IMR-90 (cell line): ENCODE results near the gene PRDX4. TPM values are rescaled to one million over a fixed set of nuclear protein-coding genes. Genes with fewer than 3 reads are reported as not detected.

Source experiments
- ATAC-seq: fragments of 200-7000 bp; cut with Tn5 transposase; 2 replicates; pipeline ENCODE4 v1.9.1; 2020; ENCODE audit warnings: low read depth, mild to moderate bottlenecking, moderate library complexity
- BruUV-seq: library from RNA; stranded (reverse); fragments of 400-500 nt; replicated peaks from 2 replicates; lab custom pipeline; 2021; lab: Mats Ljungman, UMichigan
- CTCF ChIA-PET: fragments of 300-600 bp; formaldehyde crosslinking; extraction: SDS; loops from one replicate; lab custom pipeline; 2021; ENCODE audit warnings: antibody characterized with exemption; lab: Yijun Ruan, JAX
- POLR2A ChIA-PET: fragments of 300-600 bp; sonication (Branson Sonifier 250); formaldehyde crosslinking; loops from one replicate; lab custom pipeline; 2022; ENCODE audit warnings: antibody characterized with exemption; ENCODE audit not compliant: unreplicated experiment; lab: Charles Lee
- DNase-seq: peaks from one replicate; pipeline ENCODE4 v3.0.0; 2013
- H2AFZ ChIP-seq: replicated peaks from 2 replicates; pipeline ENCODE3; 2013; ENCODE audit warnings: low read length, mild to moderate bottlenecking; ENCODE audit not compliant: poor library complexity
- H2AK5ac ChIP-seq: 2 replicates; pipeline ENCODE4 v1.6.1; 2013; ENCODE audit warnings: low read depth, low read length, inconsistent platforms
- H2AK9ac ChIP-seq: replicated peaks from 2 replicates; pipeline ENCODE3; 2013; ENCODE audit warnings: mild to moderate bottlenecking, low read depth, low read length, moderate library complexity; ENCODE audit not compliant: poor library complexity
- H2BK120ac ChIP-seq: 2 replicates; pipeline ENCODE4 v1.6.1; 2013; ENCODE audit warnings: low read depth, low read length, inconsistent platforms
- H2BK15ac ChIP-seq: 3 replicates; pipeline ENCODE4 v1.6.1; 2013; ENCODE audit warnings: low read depth, low read length, inconsistent platforms
- H2BK20ac ChIP-seq: 2 replicates; pipeline ENCODE4 v1.6.1; 2013; ENCODE audit warnings: low read depth, mild to moderate bottlenecking, inconsistent platforms, low read length, moderate library complexity
- H2BK5ac ChIP-seq: 2 replicates; pipeline ENCODE4 v1.6.1; 2013; ENCODE audit warnings: mild to moderate bottlenecking, low read depth, low read length, inconsistent platforms; ENCODE audit not compliant: poor library complexity, severe bottlenecking
- H3K14ac ChIP-seq: replicated peaks from 2 replicates; pipeline ENCODE4 v1.6.1; 2013; ENCODE audit warnings: low read depth, low read length, inconsistent platforms
- H3K18ac ChIP-seq: 2 replicates; pipeline ENCODE4 v1.6.1; 2013; ENCODE audit warnings: low read depth, low read length, control low read depth
- H3K23ac ChIP-seq: 2 replicates; pipeline ENCODE4 v1.6.1; 2013; ENCODE audit warnings: low read depth, low read length, inconsistent platforms
- H3K27ac ChIP-seq: 2 replicates; pipeline ENCODE4 v1.5.1; 2013; ENCODE audit warnings: mild to moderate bottlenecking, control low read depth, low read length; ENCODE audit not compliant: insufficient read depth
- H3K27me3 ChIP-seq: 2 replicates; pipeline ENCODE4 v1.6.1; 2013; ENCODE audit warnings: low read length; ENCODE audit not compliant: control insufficient read depth, insufficient read depth
- H3K36me3 ChIP-seq: 2 replicates; pipeline ENCODE4 v1.6.1; 2013; ENCODE audit warnings: low read length, mixed read lengths; ENCODE audit not compliant: control insufficient read depth, insufficient read depth
- H3K4ac ChIP-seq: 2 replicates; pipeline ENCODE4 v1.6.1; 2013; ENCODE audit warnings: low read depth, low read length, inconsistent platforms
- H3K4me1 ChIP-seq: 2 replicates; pipeline ENCODE4 v1.6.1; 2013; ENCODE audit warnings: low read length, mixed read lengths; ENCODE audit not compliant: control insufficient read depth, insufficient read depth
- H3K4me2 ChIP-seq: 2 replicates; pipeline ENCODE4 v1.6.1; 2013; ENCODE audit warnings: low read depth, mild to moderate bottlenecking, control low read depth, low read length, moderate library complexity
- H3K4me3 ChIP-seq: 2 replicates; pipeline ENCODE4 v1.5.1; 2013; ENCODE audit warnings: low read depth, mild to moderate bottlenecking, control low read depth, low read length, moderate library complexity; ENCODE audit not compliant: insufficient read depth
- H3K56ac ChIP-seq: 2 replicates; pipeline ENCODE4 v1.6.1; 2013; ENCODE audit warnings: low read length, inconsistent platforms; ENCODE audit not compliant: insufficient read depth; ENCODE audit errors: extremely low read depth
- H3K79me1 ChIP-seq, 2 experiments: 2 replicates each; pipeline ENCODE4 v1.6.1; 2013; ENCODE audit warnings: low read length in 2 of 2, inconsistent platforms in 1 of 2, low read depth in 1 of 2
- H3K9ac ChIP-seq: 2 replicates; pipeline ENCODE4 v1.6.1; 2013; ENCODE audit warnings: low read depth, low read length, control low read depth
- H3K9me1 ChIP-seq: 2 replicates; pipeline ENCODE4 v1.6.1; 2013; ENCODE audit warnings: low read length, inconsistent platforms; ENCODE audit not compliant: insufficient read depth
- H3K9me3 ChIP-seq: 2 replicates; pipeline ENCODE4 v1.6.1; 2013; ENCODE audit warnings: low read length; ENCODE audit not compliant: control insufficient read depth, insufficient read depth
- H4K20me1 ChIP-seq: 2 replicates; pipeline ENCODE4 v1.6.1; 2013; ENCODE audit warnings: low read length, inconsistent platforms; ENCODE audit not compliant: insufficient read depth
- H4K5ac ChIP-seq: 2 replicates; pipeline ENCODE4 v1.6.1; 2013; ENCODE audit warnings: mild to moderate bottlenecking, low read depth, low read length, control low read depth
- H4K8ac ChIP-seq, 2 experiments: 2 replicates each; pipeline ENCODE4 v1.6.1; 2013; ENCODE audit warnings: low read depth in 2 of 2, low read length in 2 of 2, control low read depth in 1 of 2, inconsistent platforms in 1 of 2
- H4K91ac ChIP-seq: 2 replicates; pipeline ENCODE4 v1.6.1; 2013; ENCODE audit warnings: low read depth, low read length, inconsistent platforms; ENCODE audit not compliant: insufficient read depth
- BHLHE40 ChIP-seq: fragments of 150-350 bp; IDR thresholded peaks from 2 replicates; pipeline ENCODE4 v1.6.1; 2016; ENCODE audit warnings: mild to moderate bottlenecking, low read depth, low read length
- CEBPB ChIP-seq: IDR thresholded peaks from 2 replicates; pipeline ENCODE4 v1.6.1; 2012; ENCODE audit warnings: low read depth, low read length, improper control_type of control experiment
- CHD1 ChIP-seq: IDR thresholded peaks from 2 replicates; pipeline ENCODE4 v1.6.1; 2012; ENCODE audit warnings: low read depth, low read length, improper control_type of control experiment
- CTCF ChIP-seq: conservative IDR thresholded peaks from 2 replicates; pipeline ENCODE4 v1.5.1; 2012; ENCODE audit warnings: mild to moderate bottlenecking, low read depth, low read length, improper control_type of control experiment
- ELK1 ChIP-seq: fragments of 150-350 bp; IDR thresholded peaks from 2 replicates; pipeline ENCODE4 v1.6.1; 2016; ENCODE audit warnings: low read depth, mild to moderate bottlenecking, low read length, moderate library complexity, borderline replicate concordance
- FOS ChIP-seq: fragments of 150-350 bp; IDR thresholded peaks from 2 replicates; pipeline ENCODE4 v1.6.1; 2016; ENCODE audit warnings: low read depth, low read length
- MAFK ChIP-seq: IDR thresholded peaks from 2 replicates; pipeline ENCODE4 v1.6.1; 2012; ENCODE audit warnings: low read depth, low read length, improper control_type of control experiment
- MAZ ChIP-seq: IDR thresholded peaks from 2 replicates; pipeline ENCODE4 v1.6.1; 2012; ENCODE audit warnings: low read depth, mild to moderate bottlenecking, low read length, improper control_type of control experiment, moderate library complexity, borderline replicate concordance
- MXI1 ChIP-seq: IDR thresholded peaks from 2 replicates; pipeline ENCODE4 v1.6.1; 2012; ENCODE audit warnings: low read depth, mild to moderate bottlenecking, low read length, moderate library complexity, borderline replicate concordance
- NFE2L2 ChIP-seq: fragments of 150-350 bp; IDR thresholded peaks from 2 replicates; pipeline ENCODE4 v1.6.1; 2016; ENCODE audit warnings: low read depth, mild to moderate bottlenecking, low read length
- POLR2A ChIP-seq: IDR thresholded peaks from 2 replicates; pipeline ENCODE4 v1.6.1; 2012; ENCODE audit warnings: mild to moderate bottlenecking, low read depth, low read length
- RAD21 ChIP-seq: IDR thresholded peaks from 2 replicates; pipeline ENCODE4 v1.6.1; 2012; ENCODE audit warnings: low read length, improper control_type of control experiment
- RCOR1 ChIP-seq: IDR thresholded peaks from 2 replicates; pipeline ENCODE4 v1.6.1; 2012; ENCODE audit warnings: mild to moderate bottlenecking, low read length, improper control_type of control experiment; ENCODE audit not compliant: insufficient replicate concordance
- RFX5 ChIP-seq: IDR thresholded peaks from 2 replicates; pipeline ENCODE4 v1.8.0; 2012; ENCODE audit warnings: low read depth, mild to moderate bottlenecking, low read length, moderate library complexity
- SMC3 ChIP-seq: fragments of 150-350 bp; IDR thresholded peaks from 2 replicates; pipeline ENCODE4 v1.6.1; 2016; ENCODE audit warnings: low read depth, mild to moderate bottlenecking, antibody characterized with exemption, low read length, moderate library complexity
- USF2 ChIP-seq: fragments of 150-350 bp; IDR thresholded peaks from 2 replicates; pipeline ENCODE4 v1.6.1; 2017; ENCODE audit warnings: mild to moderate bottlenecking, antibody characterized with exemption, low read length, low read depth
- WGBS, 2 experiments: methylation state at CpG; one replicate each; pipeline versions ENCODE4 v1.1.5 to v1.1.7; 2013; ENCODE audit warnings: missing lambda C conversion rate in 2 of 2; ENCODE audit not compliant: insufficient read length in 1 of 2; ENCODE audit errors: extremely low coverage in 2 of 2; 5-methylcytosine and 5-hydroxymethylcytosine counted together
- dilution Hi-C: fragments of 300-500 bp; cut with HindIII; formaldehyde crosslinking; loops from one replicate; pipeline ENCODE4 v1.14.3; 2018; ENCODE audit warnings: low sequenced_read_pairs; ENCODE audit not compliant: unreplicated experiment
- in situ Hi-C: fragments of 300-500 bp; cut with MboI; formaldehyde crosslinking; loops from 3 replicates; pipeline ENCODE4 v1.14.3; 2019; ENCODE audit warnings: low sequenced_read_pairs, inconsistent platforms, mixed read lengths
- intact Hi-C: fragments of 100-400 bp; cut with micrococcal nuclease; formaldehyde crosslinking; loops from 2 replicates; pipeline ENCODE4 v1.10.0; 2022
- polyA plus RNA-seq, 3 experiments: library from polyadenylated mRNA; depleted of rRNA; stranded (reverse); fragments of >200 nt; gene quantifications; 2 replicates each; pipeline ENCODE4 v1.2.3, GENCODE V29; 2012; ENCODE audit warnings: low replicate concordance in 1 of 3
- total RNA-seq: library from RNA; depleted of rRNA; stranded (reverse); fragments of >200 nt; gene quantifications from 2 replicates; pipeline ENCODE4 v1.2.3, GENCODE V29; 2012

The PRDX4 gene
- total and polyA plus RNA-seq, 2 of the 4 experiments (the other 2 are of a cell fraction), result 194 to 226 TPM

- ChIA-PET POLR2A (no interaction called here), CTCF (interaction anchor here (1.5 kb wide), 1 partner anchor 209 kb away, joined by 3 read pairs; no protein-coding TSS in a partner anchor)
- H2BK20ac ChIP-seq, result no peak overlapping the region
- no peaks in the 10 kb centered on the region for H3K27me3 ChIP-seq
- no peaks in the 10 kb centered on the region for H3K9me3 ChIP-seq
- in situ Hi-C loops (loop anchor here (25.0 kb wide), 1 partner anchor 470 kb away; no protein-coding TSS in a partner anchor), dilution Hi-C loops (no loop called here), intact Hi-C loops (loop anchor here (10.0 kb wide), 2 partner anchors 363 to 553 kb away; partner anchors contain the start of gene EIF2S3)
- H4K91ac ChIP-seq, result no peak overlapping the region
- H4K8ac ChIP-seq, result no peak overlapping the region
- H2AFZ ChIP-seq, result no peak overlapping the region
- H3K14ac ChIP-seq, result no peak overlapping the region
- H2BK120ac ChIP-seq, result no peak overlapping the region
- no peak overlapping the region for H3K23ac ChIP-seq
- H3K27ac ChIP-seq, result no peak overlapping the region
- no peak overlapping the region for H3K4me2 ChIP-seq
- H4K20me1 ChIP-seq, result no peaks in the 10 kb centered on the region
- H3K4me3 ChIP-seq, result no peak overlapping the region
- no peak overlapping the region for H4K5ac ChIP-seq
- no peak overlapping the region for H2BK15ac ChIP-seq
- H3K4ac ChIP-seq, result no peak overlapping the region
- H3K56ac ChIP-seq, result no peak overlapping the region
- WGBS, 2 experiments, result 75% methylated on average over 1 of the region's 8 CpGs; no CpG with 5 or more reads in 1 of the 2 experiments
- H3K36me3 ChIP-seq, result no peaks in the 10 kb centered on the region
- H3K9me1 ChIP-seq, result no peaks in the 10 kb centered on the region
- no TSS peak for BruUV-seq
- DNase-seq (no peak), ATAC-seq (no peak)
- no peak overlapping the region for H2BK5ac ChIP-seq
- no peak overlapping the region for H2AK9ac ChIP-seq
- no peak for TF ChIP-seq CEBPB
- no peak for TF ChIP-seq CTCF
- no peak for TF ChIP-seq RCOR1
- TF ChIP-seq USF2, result no peak
- no peak for TF ChIP-seq CHD1
- TF ChIP-seq MXI1, result no peak
- no peak for TF ChIP-seq MAFK
- TF ChIP-seq RFX5, result no peak
- no peak for TF ChIP-seq SMC3
- no peak for TF ChIP-seq ELK1
- TF ChIP-seq RAD21, result no peak
- no peak for TF ChIP-seq NFE2L2
- no peak for TF ChIP-seq BHLHE40
- no peak for TF ChIP-seq POLR2A
- no peak for TF ChIP-seq MAZ
- no peak for TF ChIP-seq FOS
- H3K4me1 ChIP-seq, result no peaks in the 10 kb centered on the region
- no peak overlapping the region for H3K18ac ChIP-seq
- H3K79me1 ChIP-seq, result no peaks in the 10 kb centered on the region
- no peak overlapping the region for H3K9ac ChIP-seq
- H2AK5ac ChIP-seq, result no peak overlapping the region
Measured at GRCh38 chrX:23692166-23692565, 24.9 kb downstream of the PRDX4 start.
